HUES48 (cell line): ENCODE data around the gene NIPA2.

Experiments used
- H3K27ac ChIP-seq: one replicate; pipeline ENCODE4 v1.7.0; 2013; ENCODE audit warnings: low read depth, low read length, inconsistent platforms
- H3K27me3 ChIP-seq: 2 replicates; pipeline ENCODE4 v1.6.1; 2013; ENCODE audit warnings: mild to moderate bottlenecking, low read length; ENCODE audit not compliant: control insufficient read depth, insufficient read depth
- H3K36me3 ChIP-seq: 2 replicates; pipeline ENCODE4 v1.6.1; 2013; ENCODE audit warnings: low read length; ENCODE audit not compliant: control insufficient read depth, insufficient read depth
- H3K4me1 ChIP-seq: 2 replicates; pipeline ENCODE4 v1.6.1; 2013; ENCODE audit warnings: mild to moderate bottlenecking, low read length; ENCODE audit not compliant: control insufficient read depth, insufficient read depth
- H3K4me3 ChIP-seq: 2 replicates; pipeline ENCODE4 v1.5.1; 2013; ENCODE audit warnings: mild to moderate bottlenecking, low read depth, low read length
- H3K9ac ChIP-seq: 2 replicates; pipeline ENCODE4 v1.6.1; 2013; ENCODE audit warnings: mild to moderate bottlenecking, low read depth, low read length, moderate library complexity
- H3K9me3 ChIP-seq: 2 replicates; pipeline ENCODE4 v1.6.1; 2013; ENCODE audit warnings: low read length; ENCODE audit not compliant: control insufficient read depth, insufficient read depth

Gene NIPA2

DNA sequence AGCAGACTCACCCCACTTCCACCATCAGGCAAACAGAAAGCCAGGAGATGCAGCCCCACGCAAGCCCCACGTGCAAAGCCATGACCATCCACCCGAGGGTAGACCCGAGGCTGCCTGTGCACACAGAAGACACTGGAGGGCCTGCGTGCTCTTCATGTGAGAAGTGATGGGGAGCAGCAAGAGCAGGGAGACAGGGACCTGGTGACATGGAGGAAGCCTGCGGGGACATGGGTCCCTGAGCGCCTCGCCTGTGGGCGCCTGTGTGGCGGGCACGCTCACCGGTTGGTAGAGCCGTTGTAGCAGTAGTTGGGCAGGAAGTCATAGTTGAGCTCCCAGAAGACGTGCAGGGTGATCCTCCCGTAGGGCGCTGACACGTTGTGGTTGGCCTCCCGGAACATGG is 65.0 kb downstream of the NIPA2 start:
- Histone ChIP-seq H3K27me3 (no peaks in the 10 kb centered on the region), H3K4me1 (no peaks in the 10 kb centered on the region), H3K9ac (no peak overlapping the region), H3K9me3 (no peaks in the 10 kb centered on the region), H3K4me3 (no peak overlapping the region), H3K27ac (no peak overlapping the region), H3K36me3 (peaks cover 44% of the 10 kb centered on the region)

DNA sequence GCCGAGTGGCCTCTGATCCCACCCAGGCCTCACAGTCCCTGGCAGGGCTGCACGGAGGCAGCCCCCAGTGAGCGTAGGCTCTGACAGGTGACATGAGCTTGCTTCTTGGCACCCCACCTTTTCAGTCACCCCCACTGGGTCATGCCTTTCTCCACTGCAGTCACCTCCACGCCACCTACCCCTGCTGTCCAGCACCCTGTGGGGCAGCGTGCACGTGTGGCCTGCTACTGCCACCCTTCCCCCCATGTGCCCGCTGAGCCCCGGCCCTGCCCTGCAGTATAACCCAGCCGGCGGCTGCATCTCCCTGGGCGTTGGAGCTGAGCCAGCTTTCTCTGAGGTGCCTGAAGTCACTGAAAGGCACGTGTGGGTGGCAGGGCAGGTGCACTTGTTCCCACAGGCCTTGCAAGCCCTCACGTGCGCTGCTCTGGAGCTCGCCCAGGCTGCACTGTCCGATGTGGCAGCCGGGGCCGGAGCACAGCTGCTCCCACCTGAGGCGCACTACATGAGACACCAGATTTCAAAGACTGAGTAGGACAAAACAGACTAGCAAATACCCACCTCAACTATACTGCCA is 65.6 kb downstream of the NIPA2 start:
- Histone ChIP-seq H3K4me3 (no peak overlapping the region), H3K9ac (no peak overlapping the region), H3K36me3 (peaks cover 49% of the 10 kb centered on the region)

DNA sequence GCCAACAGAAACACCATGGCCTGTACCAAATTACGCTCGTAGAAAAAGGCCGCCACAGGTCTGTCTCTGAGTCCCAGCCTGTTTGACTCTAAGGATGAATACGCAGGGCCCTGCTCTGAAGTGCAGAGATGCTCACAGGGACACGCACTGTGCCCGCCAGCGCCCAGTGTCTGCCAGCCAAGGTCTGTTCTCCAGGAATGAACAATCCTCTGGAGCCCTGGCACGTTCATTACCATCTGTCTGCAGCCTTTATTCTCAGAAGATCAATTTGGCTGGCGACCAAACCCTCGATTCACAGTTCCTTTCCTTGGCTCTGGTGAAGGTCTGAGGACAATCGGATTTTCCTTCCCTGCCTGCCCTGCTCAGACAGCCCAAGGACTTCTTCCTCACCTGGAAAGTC is 66.3 kb downstream of the NIPA2 start:
- Histone ChIP-seq H3K9me3 (no peaks in the 10 kb centered on the region), H3K4me1 (no peaks in the 10 kb centered on the region), H3K27ac (no peak overlapping the region), H3K36me3 (peaks cover 56% of the 10 kb centered on the region), H3K27me3 (no peaks in the 10 kb centered on the region), H3K4me3 (no peak overlapping the region), H3K9ac (no peak overlapping the region)

More for the DNA sequence above, 65.6 kb downstream of the NIPA2 start:
- Histone ChIP-seq H3K27ac (no peak overlapping the region), H3K9me3 (no peaks in the 10 kb centered on the region), H3K4me1 (no peaks in the 10 kb centered on the region), H3K27me3 (no peaks in the 10 kb centered on the region)

GRCh38 chr15:22907161-22907950 is 68.9 kb downstream of the NIPA2 start:
- Histone ChIP-seq H3K4me3 (no peak overlapping the region), H3K9ac (no peak overlapping the region), H3K4me1 (no peaks in the 10 kb centered on the region), H3K9me3 (no peaks in the 10 kb centered on the region), H3K36me3 (peaks cover 63% of the 10 kb centered on the region), H3K27me3 (no peaks in the 10 kb centered on the region), H3K27ac (no peak overlapping the region)

DNA sequence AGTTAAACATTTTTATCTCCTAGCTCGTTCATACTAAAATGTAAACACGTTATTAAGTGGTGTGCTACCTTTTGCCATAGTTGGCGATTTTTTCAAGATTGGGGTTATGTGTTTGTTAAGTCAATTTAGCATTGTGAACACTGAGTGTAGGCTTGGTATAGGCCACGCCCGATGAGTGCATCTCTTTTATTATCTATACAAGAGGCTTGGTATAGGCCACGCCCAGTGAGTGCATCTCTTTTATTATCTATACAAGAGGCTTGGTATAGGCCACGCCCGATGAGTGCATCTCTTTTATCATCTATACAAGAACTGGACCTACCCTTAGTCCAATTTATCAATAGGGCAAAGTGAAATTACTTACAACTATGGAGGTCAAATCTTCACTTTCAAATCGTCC is 70.4 kb downstream of the NIPA2 start:
- Histone ChIP-seq H3K36me3 (peaks cover 56% of the 10 kb centered on the region), H3K4me3 (no peak overlapping the region), H3K9ac (no peak overlapping the region), H3K4me1 (no peaks in the 10 kb centered on the region), H3K27me3 (no peaks in the 10 kb centered on the region), H3K27ac (no peak overlapping the region), H3K9me3 (no peaks in the 10 kb centered on the region)

DNA sequence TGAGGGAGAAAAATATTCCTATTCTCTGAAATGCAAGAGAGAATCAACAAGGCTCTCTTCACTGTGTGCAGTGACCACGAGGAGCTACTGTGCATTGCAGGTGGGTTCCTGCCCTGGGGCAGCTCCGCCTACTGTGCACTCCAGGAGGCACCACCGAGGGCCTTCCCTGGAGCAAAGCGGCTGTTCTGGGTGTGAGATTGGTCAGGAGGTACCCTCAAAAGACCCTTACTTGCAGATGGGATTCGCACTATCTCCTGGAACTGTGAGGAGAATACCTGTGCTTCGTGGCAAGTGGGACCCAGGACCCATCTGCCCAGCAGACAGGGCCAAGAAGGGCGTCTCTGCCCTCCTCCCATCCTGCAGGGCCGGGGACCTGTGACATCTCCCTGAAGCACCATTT is 72.8 kb downstream of the NIPA2 start:
- Histone ChIP-seq H3K9ac (no peak overlapping the region), H3K27ac (no peak overlapping the region), H3K27me3 (no peaks in the 10 kb centered on the region), H3K4me1 (no peaks in the 10 kb centered on the region), H3K9me3 (no peaks in the 10 kb centered on the region), H3K4me3 (no peak overlapping the region), H3K36me3 (peaks cover 68% of the 10 kb centered on the region)

DNA sequence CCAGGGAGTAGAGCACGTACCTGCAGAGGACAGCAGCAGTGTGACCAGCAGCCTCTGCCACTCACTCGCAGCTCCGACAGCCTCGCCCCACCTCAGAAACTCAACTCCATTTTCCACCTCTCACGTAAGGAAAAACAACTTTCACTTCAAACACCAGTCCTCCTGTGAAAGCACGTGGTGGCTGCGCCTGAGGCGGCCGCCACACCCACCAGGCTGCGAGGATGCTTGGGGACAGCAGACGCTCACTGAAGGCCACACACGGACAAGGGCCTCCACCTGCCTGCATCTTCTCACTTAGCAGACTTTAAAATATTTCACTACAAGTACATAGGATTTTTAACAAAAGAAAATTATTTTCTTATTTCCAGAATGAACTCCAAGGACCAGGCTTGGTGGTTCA is 73.8 kb downstream of the NIPA2 start:
- Histone ChIP-seq H3K4me3 (no peak overlapping the region), H3K27ac (no peak overlapping the region), H3K9me3 (no peaks in the 10 kb centered on the region), H3K9ac (no peak overlapping the region), H3K27me3 (no peaks in the 10 kb centered on the region), H3K36me3 (peaks cover 63% of the 10 kb centered on the region), H3K4me1 (no peaks in the 10 kb centered on the region)

DNA sequence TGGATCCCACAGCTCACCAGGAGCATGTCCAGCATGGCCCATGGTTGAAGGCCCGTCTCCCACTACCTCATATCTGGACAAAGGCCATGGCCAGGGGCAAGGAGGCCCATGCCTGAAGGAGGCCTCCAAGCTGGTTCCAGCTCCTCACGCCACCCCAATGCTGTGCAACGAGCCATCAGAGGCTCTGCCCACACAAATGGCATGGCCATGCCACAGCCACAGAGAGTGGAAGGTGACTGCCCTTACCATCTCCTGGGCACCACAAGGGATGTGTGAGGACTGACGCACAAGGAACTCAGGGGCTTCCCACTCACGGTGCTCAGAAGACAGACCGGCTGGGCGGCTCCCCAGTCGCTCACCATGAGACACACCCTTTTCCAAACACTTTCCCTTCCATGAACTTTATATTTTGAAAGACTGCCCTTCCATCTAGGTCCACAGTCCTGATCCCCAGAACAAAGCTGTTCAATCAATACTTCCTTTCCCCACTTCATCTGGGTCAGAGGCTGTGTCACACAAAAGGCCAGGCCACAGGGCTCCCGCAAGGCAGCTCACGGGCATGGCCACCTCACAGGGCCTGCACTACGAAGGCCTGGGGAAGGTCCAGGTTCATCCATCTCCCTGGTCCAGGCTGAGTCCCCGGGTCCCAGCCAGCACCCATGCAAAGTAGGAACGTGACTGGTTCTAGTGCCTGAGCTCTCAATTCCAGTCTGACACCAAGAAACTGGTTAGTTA is 75.3 kb downstream of the NIPA2 start:
- no peak overlapping the region for H3K4me3 ChIP-seq
- no peak overlapping the region for H3K27ac ChIP-seq
- no peaks in the 10 kb centered on the region for H3K27me3 ChIP-seq
- no peaks in the 10 kb centered on the region for H3K9me3 ChIP-seq
- H3K9ac ChIP-seq, result no peak overlapping the region
- H3K4me1 ChIP-seq, result no peaks in the 10 kb centered on the region
- H3K36me3 ChIP-seq, result peaks cover 58% of the 10 kb centered on the region

DNA sequence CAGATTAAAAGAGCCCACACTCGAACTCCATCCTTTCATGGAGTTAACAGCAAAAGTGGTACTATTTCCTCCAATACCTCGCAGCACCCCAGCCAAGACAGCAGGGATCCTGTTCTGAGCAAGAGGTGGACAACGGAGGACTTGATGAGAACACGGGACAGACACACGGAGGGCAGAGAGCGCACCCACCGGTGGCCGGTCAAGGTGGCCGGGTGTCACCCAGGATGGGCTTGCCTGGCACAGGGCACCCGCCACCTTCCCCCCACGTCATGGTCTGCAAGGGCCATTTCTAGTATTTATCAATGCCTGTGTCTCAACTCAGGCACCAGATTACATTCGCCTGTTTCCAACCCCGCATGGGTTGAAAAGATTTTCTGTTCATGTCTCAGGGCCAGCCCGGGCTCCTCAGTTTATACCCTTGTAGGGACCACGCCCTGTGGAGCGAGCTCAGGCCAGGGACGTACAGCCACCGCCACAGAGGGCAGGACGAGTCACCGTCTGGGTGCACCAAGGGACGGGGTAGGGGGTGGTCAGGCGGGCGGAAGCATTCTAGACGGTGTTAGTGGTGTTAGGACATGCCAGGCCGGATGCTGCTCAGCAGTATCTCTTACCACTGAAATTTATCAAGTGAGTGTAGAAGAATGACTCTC is 77.5 kb downstream of the NIPA2 start:
- H3K27ac ChIP-seq, result no peak overlapping the region

DNA sequence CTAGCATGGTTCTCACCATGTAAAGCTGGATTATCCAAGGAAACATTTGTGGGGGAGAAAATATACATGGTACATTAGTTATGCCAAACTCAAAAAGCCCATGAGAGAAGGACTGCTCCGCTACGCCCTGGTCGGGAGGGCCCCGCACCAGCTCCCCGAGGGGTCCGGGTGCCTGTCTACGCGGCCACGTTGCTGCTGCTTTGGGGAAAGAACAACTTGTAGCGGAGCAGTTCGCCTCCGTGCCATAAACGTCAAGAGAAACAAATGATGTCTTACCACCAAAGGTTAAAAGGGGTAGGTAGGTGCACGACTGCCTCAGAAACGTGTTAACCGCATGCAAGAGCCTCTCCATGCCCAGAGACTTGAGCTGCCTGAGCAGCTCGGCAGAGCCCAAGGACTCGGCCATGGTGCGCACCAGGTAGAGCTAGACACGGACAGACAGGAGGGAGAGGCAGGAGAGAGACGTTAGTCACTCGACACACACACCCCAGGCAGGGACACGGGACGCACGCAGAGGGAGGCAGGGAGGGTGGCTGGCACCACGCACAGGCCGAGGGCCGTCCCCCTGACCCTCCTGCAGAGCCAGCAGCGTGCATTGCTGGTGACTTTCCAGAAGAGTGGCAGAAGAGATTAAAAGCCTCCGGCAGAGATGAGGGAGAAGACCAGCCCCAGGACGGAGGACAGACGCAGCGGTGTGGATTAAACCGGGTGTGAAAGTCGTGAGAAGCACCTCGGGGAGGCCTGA is 78.3 kb downstream of the NIPA2 start:
- H3K9ac ChIP-seq, result no peak overlapping the region
- peaks cover 36% of the 10 kb centered on the region for H3K36me3 ChIP-seq
- no peak overlapping the region for H3K4me3 ChIP-seq
- no peaks in the 10 kb centered on the region for H3K27me3 ChIP-seq
- H3K9me3 ChIP-seq, result no peaks in the 10 kb centered on the region
- H3K27ac ChIP-seq, result no peak overlapping the region
- H3K4me1 ChIP-seq, result no peaks in the 10 kb centered on the region

More for the DNA sequence above, 77.5 kb downstream of the NIPA2 start:
- Histone ChIP-seq H3K36me3 (peaks cover 40% of the 10 kb centered on the region), H3K9ac (no peak overlapping the region), H3K4me3 (no peak overlapping the region), H3K4me1 (no peaks in the 10 kb centered on the region), H3K9me3 (no peaks in the 10 kb centered on the region), H3K27me3 (no peaks in the 10 kb centered on the region)
